ENCODE data around the gene TNFRSF14.
A peak's percentile ranks its signal among the peaks of the same experiment; 100 is the strongest.

Gene TNFRSF14

GRCh38 chr1:2556277-2556677 lies at the start of gene TNFRSF14:
TNFRSF14 (plus strand) TSS chr1:2556371; CDS start chr1:2556665, 294 bp downstream.
- peak; percentile 59 for DNase-seq (ENCODE audit: low read depth, low spot score)

- no peak for DNase-seq (ENCODE audit: low read depth, low spot score)
These were observed 49.1 kb upstream of the TNFRSF14 start for GRCh38 chr1:2506901-2507565.

GRCh38 chr1:2507744-2508155 lies 48.4 kb upstream of the TNFRSF14 start:
- DNase-seq (ENCODE audit: low read depth, low spot score), result no peak

GRCh38 chr1:2508180-2508579 lies 48.0 kb upstream of the TNFRSF14 start:
- no peak for DNase-seq (ENCODE audit: low read depth, low spot score)

GRCh38 chr1:2508751-2509150 lies 47.4 kb upstream of the TNFRSF14 start:
- no peak for DNase-seq (ENCODE audit: low read depth, low spot score)

GRCh38 chr1:2509589-2509988 lies 46.6 kb upstream of the TNFRSF14 start:
- DNase-seq (ENCODE audit: low read depth, low spot score), result no peak

GRCh38 chr1:2510366-2511155 lies 45.6 kb upstream of the TNFRSF14 start:
- no peak for DNase-seq (ENCODE audit: low read depth, low spot score)

GRCh38 chr1:2512862-2513421 lies 43.2 kb upstream of the TNFRSF14 start:
- DNase-seq (ENCODE audit: low read depth, low spot score), result no peak

GRCh38 chr1:2513939-2514652 lies 42.1 kb upstream of the TNFRSF14 start:
- DNase-seq (ENCODE audit: low read depth, low spot score), result no peak

GRCh38 chr1:2514863-2515762 lies 41.1 kb upstream of the TNFRSF14 start:
- no peak for DNase-seq (ENCODE audit: low read depth, low spot score)

GRCh38 chr1:2515763-2516080 lies 40.4 kb upstream of the TNFRSF14 start:
- DNase-seq (ENCODE audit: low read depth, low spot score), result no peak

- no peak for DNase-seq (ENCODE audit: low read depth, low spot score)
These were observed 40.0 kb upstream of the TNFRSF14 start for GRCh38 chr1:2516124-2516523.

GRCh38 chr1:2516946-2517345 lies 39.2 kb upstream of the TNFRSF14 start:
- DNase-seq (ENCODE audit: low read depth, low spot score), result no peak

- no peak for DNase-seq (ENCODE audit: low read depth, low spot score)
These were observed 38.2 kb upstream of the TNFRSF14 start for GRCh38 chr1:2517966-2518365.

GRCh38 chr1:2518528-2518927 lies 37.6 kb upstream of the TNFRSF14 start:
- DNase-seq (ENCODE audit: low read depth, low spot score), result no peak

GRCh38 chr1:2519029-2519685 lies 37.0 kb upstream of the TNFRSF14 start:
- no peak for DNase-seq (ENCODE audit: low read depth, low spot score)

- no peak for DNase-seq (ENCODE audit: low read depth, low spot score)
These were observed 36.4 kb upstream of the TNFRSF14 start for GRCh38 chr1:2519729-2520128.

GRCh38 chr1:2520206-2520605 lies 36.0 kb upstream of the TNFRSF14 start:
- no peak for DNase-seq (ENCODE audit: low read depth, low spot score)

- no peak for DNase-seq (ENCODE audit: low read depth, low spot score)
These were observed 35.4 kb upstream of the TNFRSF14 start for GRCh38 chr1:2520806-2521205.

- DNase-seq (ENCODE audit: low read depth, low spot score), result no peak
These were observed 33.9 kb upstream of the TNFRSF14 start for GRCh38 chr1:2522230-2522629.
